Measurements from ENCODE around the gene THSD7B.

- TF ChIP-seq POLR2A (IDR thresholded peaks at IDR 0.05; ENCODE audit: low read length), result no peak
- no peak for TF ChIP-seq GATA1 (IDR thresholded peaks at IDR 0.05; ENCODE audit: low read depth, low read length)
Measured at GRCh38 chr2:137493261-137493660, 727.9 kb downstream of the THSD7B start.

Data from erythroblast (primary cell).